Right hindlimb (tissue), 1 donor: ENCODE results near the gene GADD45B.
A peak's percentile ranks its signal among the peaks of the same experiment; 100 is the strongest.

ENCODE experiments used
- DNase-seq: peaks from one replicate; pipeline ENCODE4 v3.0.0-alpha.2; 2018

The GADD45B gene

DNA sequence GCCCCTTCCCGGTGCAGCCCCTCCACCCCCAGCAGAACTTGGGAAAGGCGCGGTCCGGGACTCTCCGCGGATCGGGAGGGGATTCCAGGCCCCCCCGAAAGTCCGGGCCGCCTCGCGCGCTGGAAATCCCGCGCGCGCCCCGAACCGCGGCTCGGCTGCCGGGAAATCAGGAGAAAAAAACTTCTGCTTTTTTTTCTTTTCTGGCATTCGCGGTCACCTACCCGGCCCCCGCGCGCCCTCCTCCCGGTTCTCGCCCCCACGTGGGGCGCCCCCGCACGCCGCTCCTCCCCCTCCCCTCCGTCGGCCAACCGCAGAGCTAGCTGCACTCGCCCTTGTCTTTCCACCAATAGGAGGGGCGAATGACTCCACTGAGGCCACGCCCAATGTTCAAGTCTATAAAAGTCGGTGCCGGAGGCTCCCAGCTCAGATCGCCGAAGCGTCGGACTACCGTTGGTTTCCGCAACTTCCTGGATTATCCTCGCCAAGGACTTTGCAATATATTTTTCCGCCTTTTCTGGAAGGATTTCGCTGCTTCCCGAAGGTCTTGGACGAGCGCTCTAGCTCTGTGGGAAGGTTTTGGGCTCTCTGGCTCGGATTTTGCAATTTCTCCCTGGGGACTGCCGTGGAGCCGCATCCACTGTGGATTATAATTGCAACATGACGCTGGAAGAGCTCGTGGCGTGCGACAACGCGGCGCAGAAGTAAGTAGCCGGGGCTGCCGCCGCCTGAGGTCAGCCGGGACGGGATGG, at the start of gene GADD45B:
Gene GADD45B (plus strand): TSS at position 426 of the 749 bp plus-strand sequence. CDS start 232 bp downstream, at position 658.
- peak; percentile 97 for DNase-seq

GRCh38 chr19:2426611-2427428, 49.1 kb upstream of the GADD45B start:
- DNase-seq: peak; percentile 67

GRCh38 chr19:2427429-2428320, 48.3 kb upstream of the GADD45B start, which contains the start of gene TIMM13:
Gene TIMM13, minus strand, starts transcription at chr19:2427586. Its CDS starts 53 bp downstream, at chr19:2427533.
- peak; percentile 98 for DNase-seq

GRCh38 chr19:2428321-2428690, 47.6 kb upstream of the GADD45B start:
- DNase-seq: no peak

DNA sequence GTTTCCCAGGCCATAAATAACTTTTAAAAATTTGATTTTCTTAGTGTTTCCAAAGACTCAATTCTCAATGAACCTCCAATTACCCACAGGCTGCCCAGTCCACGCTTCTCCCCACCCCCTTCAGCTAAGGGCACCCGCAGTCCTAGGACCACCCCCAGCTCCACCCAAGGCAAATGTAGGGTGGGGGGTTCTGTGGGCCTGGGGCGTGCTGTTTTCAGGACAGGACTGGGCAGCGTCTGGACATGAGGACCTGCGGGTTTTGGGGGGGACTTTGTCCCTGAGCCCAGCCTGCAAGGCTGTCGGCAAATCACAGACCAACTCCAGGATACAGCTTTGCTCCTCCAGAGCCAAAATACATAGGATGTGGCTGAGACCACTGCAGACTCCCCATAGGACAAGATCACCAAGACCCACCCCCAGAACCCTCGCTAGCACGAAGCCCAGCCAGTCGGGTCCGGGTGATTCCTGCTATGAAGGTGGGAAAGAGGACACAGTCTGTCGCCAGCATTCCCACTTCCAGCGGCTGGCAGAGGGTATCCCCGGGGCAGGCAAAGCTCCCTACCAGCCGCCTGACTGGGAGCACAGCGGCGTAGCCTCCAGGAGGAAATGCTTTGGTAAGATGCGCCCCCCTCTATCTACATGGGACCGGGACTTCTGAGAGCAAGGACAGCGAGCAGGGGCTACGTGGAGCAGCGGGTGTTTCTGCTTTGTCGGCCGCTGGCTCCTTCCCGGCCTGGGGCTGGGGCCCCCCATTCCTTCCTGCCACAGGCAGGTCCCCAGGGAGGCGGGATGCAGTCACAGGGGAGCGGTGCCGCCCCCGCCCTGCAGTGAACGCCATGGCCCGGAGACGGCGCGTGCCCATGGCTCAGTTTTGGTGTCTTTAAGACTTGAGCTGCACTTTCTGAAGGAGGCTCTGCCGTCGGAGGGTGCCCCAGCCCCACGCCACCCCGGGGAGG, 46.9 kb upstream of the GADD45B start:
- no peak for DNase-seq

GRCh38 chr19:2429917-2430535, 45.9 kb upstream of the GADD45B start:
- DNase-seq: no peak

DNA sequence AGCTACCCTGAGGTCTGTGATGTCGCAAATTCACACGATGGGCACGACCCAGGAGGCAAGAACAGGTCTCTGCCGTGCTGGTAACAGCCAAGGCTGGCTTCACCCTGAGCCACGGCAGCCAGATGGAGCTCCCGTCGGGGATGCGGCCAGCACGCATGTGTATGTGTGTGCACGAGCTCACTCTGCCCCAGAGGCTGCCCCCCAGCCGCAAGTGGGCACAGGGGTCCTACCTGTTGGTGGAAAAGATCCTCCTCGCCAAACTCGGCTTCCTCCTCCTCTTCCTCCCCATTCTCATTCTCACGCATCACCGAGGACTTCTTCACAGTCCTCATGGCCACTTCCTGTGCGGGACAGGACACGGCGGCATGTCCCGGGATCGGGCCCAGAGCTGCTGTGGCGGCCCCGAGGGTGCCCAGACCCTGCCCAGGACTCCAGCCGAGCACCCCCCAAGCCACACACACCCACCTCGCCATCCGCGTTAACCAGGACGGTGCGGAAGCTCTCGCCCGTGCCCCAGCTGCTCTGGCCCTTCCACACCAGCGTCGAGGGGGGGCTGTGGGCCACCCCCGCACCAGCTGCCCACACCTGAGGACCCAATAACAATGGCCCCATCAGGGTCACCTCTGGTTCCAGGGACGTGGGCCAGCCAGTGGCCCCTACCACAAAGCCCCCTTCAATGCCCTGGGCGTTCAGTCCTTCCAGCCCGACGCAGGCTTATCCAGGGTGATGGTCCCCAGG, 44.4 kb upstream of the GADD45B start:
- no peak for DNase-seq

DNA sequence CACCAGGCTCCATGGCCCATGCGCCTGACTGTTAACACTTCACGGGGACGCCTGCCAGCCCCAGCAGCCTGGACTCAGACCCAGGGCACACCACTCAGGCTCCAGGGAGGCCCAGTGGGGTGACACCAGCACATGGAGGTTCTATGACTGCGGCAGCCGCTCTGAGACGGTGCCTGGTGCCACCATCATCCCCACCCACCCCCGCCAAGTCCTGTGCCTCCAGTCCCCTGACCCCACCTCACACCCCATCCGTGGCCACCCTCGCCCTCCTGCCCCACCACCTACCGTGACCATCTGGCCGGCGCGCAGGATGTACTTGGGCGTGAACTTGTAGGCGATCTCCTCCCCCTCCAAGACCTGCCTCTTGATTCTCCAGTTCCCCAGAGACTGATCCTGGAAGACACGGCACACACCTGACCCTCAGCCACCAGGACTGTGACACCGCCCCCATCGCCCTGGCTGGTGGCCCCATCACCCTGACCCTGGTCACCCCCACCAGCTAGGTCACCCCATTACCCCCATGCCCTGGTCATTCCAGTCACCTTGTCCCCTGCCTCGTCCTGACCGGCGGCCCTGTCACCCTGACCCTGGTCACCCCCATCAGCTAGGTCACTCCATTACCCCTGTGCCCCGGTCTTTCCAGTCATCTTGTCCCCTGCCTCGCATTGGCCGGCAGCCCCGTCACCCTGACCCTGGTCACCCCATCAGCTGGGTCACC, 43.6 kb upstream of the GADD45B start:
- DNase-seq: no peak

DNA sequence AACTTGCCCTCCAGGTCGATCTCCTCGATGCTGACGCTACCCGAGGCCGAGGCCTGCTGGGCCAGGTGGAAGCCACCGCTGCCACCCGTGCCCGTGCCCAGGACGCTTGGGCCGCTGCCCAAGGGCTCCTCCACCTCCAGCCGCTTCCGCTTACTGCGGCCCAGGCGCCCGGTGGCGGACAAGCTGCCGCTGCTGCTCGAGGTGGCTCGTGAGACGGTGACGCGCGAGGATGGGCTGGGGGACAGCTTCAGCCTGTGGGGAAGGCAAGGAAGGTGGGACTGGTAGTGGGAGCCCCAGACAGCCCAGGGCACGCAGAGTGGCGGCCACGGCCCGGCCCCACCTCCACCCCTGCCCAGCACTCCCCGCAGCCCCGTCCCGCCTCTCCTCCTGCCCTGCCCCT, 42.1 kb upstream of the GADD45B start:
- no peak for DNase-seq

DNA sequence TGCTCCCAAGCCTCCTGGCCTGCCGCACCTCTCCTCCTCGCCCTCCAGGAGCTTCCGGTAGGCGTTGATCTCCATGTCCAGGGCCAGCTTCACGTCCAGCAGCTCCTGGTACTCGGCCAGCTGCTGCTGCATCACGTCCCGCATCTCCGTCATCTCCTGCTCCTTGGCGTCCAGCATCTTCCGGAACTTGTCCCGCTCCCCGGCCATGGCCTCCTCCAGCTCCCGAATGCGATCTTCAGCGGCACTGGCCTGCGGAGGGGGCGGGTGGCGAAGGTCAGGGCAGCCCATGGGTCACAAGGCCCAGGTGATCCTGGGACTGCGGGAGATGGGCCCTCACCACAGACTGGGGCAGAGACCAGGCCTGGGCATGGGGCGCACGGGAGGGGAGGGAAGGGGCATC, 41.7 kb upstream of the GADD45B start:
- DNase-seq: no peak

DNA sequence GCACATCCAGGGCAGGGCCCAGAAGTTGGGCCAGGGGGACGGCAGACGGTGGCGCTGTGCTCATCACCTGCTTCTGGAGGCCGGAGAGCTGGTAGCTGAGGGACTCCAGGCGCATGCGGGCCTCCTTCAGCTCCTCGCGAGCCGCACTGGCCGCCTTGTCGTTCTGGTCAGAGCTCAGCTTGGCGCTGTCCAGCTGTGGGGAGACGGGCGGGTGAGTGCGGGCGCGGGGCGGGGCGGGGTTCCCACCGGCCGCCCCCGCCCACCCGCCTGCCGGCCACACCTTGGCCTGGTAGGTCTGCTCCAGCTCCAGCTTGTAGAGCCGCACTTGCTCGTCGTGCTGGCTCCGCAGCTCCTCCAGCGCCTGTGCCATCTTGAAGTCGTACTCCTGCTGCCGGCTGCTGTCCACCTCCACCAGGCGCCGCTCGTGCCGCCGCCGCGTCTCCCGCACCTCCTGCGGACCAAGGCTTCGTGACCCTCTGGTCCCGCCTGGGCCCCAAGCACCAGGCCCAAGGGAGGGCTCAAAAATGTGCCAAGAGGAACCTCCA, 41.1 kb upstream of the GADD45B start:
- no peak for DNase-seq

GRCh38 chr19:2436384-2436783, 39.5 kb upstream of the GADD45B start:
- DNase-seq: no peak

- DNase-seq: no peak
Measured at GRCh38 chr19:2436926-2437325, 39.0 kb upstream of the GADD45B start.

DNA sequence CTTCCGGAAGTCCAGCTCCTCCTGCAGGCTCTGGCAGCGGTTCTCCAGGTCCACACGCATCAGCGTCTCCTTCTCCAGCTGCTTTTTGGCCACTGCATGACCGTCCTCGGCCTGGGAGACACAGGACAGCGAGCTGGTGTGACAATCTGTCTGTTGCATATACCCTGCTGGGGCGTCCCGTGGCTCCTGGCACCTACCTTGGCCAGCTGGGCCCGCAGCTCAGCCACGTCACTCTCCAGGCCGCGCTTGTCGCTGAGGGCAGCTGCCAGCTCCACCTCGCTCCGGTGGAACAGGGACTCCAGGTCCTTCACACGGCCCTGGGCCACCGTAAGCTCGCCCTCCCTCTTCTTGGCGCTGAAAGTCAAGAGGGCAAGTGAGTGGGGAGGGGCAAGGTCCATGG, 37.7 kb upstream of the GADD45B start:
- DNase-seq: no peak

GRCh38 chr19:2440515-2440914, 35.4 kb upstream of the GADD45B start:
- DNase-seq: no peak

DNA sequence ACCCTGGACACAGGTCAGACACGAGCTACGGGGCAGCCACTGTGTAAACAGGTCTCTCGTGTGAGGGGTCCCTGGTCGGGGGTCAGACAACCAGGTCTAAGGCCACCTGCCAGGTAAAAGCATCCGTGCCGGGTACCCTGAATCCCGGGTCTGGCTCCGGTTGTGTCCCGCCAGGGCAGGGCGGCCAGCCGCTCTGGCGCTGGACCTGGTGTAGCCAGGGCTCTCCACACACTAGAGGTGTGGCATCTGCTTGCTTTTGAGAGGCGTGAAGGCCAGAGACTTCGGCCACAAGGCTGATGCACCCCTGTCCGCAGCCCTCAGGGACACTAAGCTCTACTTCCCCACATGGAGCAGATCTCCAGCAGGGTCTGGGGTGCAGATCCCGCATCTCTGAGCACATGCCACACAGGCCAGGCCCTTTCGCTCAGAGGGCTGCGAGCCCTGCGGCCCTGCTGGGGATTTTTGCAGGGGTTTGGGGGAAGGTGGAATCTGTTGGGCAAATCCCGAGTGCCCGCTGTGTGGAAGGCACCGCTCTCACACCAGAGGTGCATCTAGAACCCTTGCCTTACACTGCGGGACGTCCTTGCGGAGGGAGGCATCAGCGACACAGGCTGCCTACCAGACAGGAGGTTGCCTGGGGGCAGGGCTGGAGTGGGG, 34.7 kb upstream of the GADD45B start:
- DNase-seq: no peak

DNA sequence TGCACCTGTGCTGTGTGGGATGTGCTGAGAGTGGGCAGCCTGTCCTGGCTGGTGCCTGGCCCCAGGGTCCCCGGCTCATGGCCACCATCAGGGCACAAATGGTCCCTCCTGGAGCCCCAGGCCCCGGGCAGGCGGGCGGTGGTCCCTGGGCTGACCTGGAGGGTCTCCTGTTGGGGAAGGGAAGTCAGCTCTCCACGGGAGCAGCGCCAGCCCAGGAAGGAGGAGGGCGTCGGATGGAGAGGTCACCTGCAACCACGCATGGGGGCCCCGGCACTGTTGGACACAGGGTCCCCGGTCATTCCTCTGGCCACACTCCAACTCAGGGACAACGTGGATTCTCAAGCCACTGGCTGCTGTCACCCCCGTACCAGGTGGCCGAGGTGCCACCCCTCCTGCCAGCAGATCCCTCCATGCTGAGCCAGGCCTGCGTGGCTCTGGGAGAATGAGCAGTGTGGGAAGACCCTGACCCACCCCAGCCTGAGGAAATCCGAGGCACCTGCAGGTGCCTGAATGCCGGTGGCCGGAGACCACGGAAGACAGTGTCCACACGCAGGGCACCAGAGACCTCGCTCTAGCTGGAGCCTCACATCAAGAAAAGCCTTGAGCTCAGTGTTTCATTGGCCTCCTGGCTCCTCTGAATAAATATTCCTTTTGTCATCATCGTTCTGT, 32.7 kb upstream of the GADD45B start:
- no peak for DNase-seq

DNA sequence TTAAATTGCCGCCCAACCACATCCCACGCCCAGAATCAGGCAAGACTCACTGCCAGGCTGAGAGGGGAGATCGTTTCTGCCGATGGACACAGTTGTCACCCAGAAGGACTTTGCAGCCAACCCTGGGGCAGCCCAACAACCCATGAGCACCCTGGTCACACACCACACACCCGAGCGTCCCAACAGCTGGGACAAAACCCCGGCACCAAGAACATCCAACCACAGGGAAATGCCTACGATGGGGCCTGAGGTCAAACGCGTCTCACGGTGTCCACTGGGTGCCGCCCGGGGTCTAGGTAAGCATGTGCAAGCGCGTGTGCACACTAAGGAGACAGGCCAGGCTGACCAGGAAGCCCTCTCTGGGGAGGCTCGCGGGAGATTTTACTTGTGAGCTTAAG, 32.1 kb upstream of the GADD45B start:
- no peak for DNase-seq
